ENCODE results near the gene TOE1.
"Not testable (repeated sequence)": the region's sequence is repeated elsewhere in the genome, so short reads cannot be mapped to it uniquely, and the experiment has no call there.

The TOE1 gene

GRCh38 chr1:45337630-45338325 lies 2.2 kb upstream of the TOE1 start:
- peak overlapping the region; percentile 99 for H3K4me3 Mint-ChIP-seq
- DNase-seq (ENCODE audit: low spot score in 2 of 2) (no peak), ATAC-seq (no peak)
- peaks cover 69% of the 10 kb centered on the region for H3K4me1 Mint-ChIP-seq
- H3K27ac Mint-ChIP-seq, result peak overlapping the region; percentile 99
- H3K9me3 Mint-ChIP-seq, result no peaks in the 10 kb centered on the region
- H3K36me3 Mint-ChIP-seq, result peaks cover 58% of the 10 kb centered on the region

GRCh38 chr1:45340816-45341466 lies 971 bp downstream of the TOE1 start:
- DNase-seq (ENCODE audit: low spot score in 2 of 2) (no peak), ATAC-seq (no peak)
- H3K4me3 Mint-ChIP-seq, result peak overlapping the region; percentile 99
- H3K9me3 Mint-ChIP-seq, result no peaks in the 10 kb centered on the region
- H3K27ac Mint-ChIP-seq, result peak overlapping the region; percentile 99
- peaks cover 83% of the 10 kb centered on the region for H3K36me3 Mint-ChIP-seq
- H3K4me1 Mint-ChIP-seq, result peaks cover 53% of the 10 kb centered on the region

- DNase-seq (ENCODE audit: low spot score in 2 of 2) (no peak), ATAC-seq (no peak)
- no peaks in the 10 kb centered on the region for H3K9me3 Mint-ChIP-seq
- H3K36me3 Mint-ChIP-seq, result peaks cover 68% of the 10 kb centered on the region
- no peak overlapping the region for H3K4me3 Mint-ChIP-seq
- peaks cover 21% of the 10 kb centered on the region for H3K4me1 Mint-ChIP-seq
- no peak overlapping the region for H3K27ac Mint-ChIP-seq
Observed at GRCh38 chr1:45344499-45344898, 4.5 kb downstream of the TOE1 start.

- ATAC-seq, result no peak
- DNase-seq (ENCODE audit: low spot score in 2 of 2), result no peak
- Mint-ChIP-seq H3K36me3 (peaks cover 63% of the 10 kb centered on the region), H3K4me3 (no peak overlapping the region), H3K4me1 (peaks cover 18% of the 10 kb centered on the region), H3K9me3 (no peaks in the 10 kb centered on the region), H3K27ac (peak overlapping the region; percentile 79)
Observed at GRCh38 chr1:45345014-45345413, 5.0 kb downstream of the TOE1 start.

- DNase-seq (ENCODE audit: low spot score in 2 of 2), result no peak
- no peaks in the 10 kb centered on the region for H3K9me3 Mint-ChIP-seq
- no peak overlapping the region for H3K4me3 Mint-ChIP-seq
- ATAC-seq, result no peak
- peaks cover 8% of the 10 kb centered on the region for H3K4me1 Mint-ChIP-seq
- H3K36me3 Mint-ChIP-seq, result peaks cover 49% of the 10 kb centered on the region
- H3K27ac Mint-ChIP-seq, result peak overlapping the region; percentile 79
Observed at GRCh38 chr1:45346473-45346872, 6.5 kb downstream of the TOE1 start.

GRCh38 chr1:45348020-45348419 lies 8.1 kb downstream of the TOE1 start:
- H3K36me3 Mint-ChIP-seq, result peaks cover 33% of the 10 kb centered on the region
- no peak overlapping the region for H3K4me3 Mint-ChIP-seq
- no peak for ATAC-seq
- H3K4me1 Mint-ChIP-seq, result no peaks in the 10 kb centered on the region
- no peaks in the 10 kb centered on the region for H3K9me3 Mint-ChIP-seq
- no peak for DNase-seq (ENCODE audit: low spot score in 2 of 2)
- peak overlapping the region; percentile 76 for H3K27ac Mint-ChIP-seq

GRCh38 chr1:45348609-45348965 lies 8.6 kb downstream of the TOE1 start:
- Mint-ChIP-seq H3K4me3 (no peak overlapping the region), H3K9me3 (no peaks in the 10 kb centered on the region), H3K4me1 (no peaks in the 10 kb centered on the region), H3K27ac (peak overlapping the region; percentile 76), H3K36me3 (peaks cover 27% of the 10 kb centered on the region)
- ATAC-seq (no peak), DNase-seq (ENCODE audit: low spot score in 2 of 2) (no peak)

GRCh38 chr1:45348966-45349677 lies 9.2 kb downstream of the TOE1 start:
- H3K4me3 Mint-ChIP-seq, result no peak overlapping the region

GRCh38 chr1:45351508-45351907 lies 11.5 kb downstream of the TOE1 start:
- H3K27ac Mint-ChIP-seq, result no peak overlapping the region
- ATAC-seq, result no peak
- no peaks in the 10 kb centered on the region for H3K36me3 Mint-ChIP-seq
- DNase-seq (ENCODE audit: low spot score in 2 of 2), result no peak
- no peak overlapping the region for H3K4me3 Mint-ChIP-seq
- no peaks in the 10 kb centered on the region for H3K9me3 Mint-ChIP-seq
- no peaks in the 10 kb centered on the region for H3K4me1 Mint-ChIP-seq

More at GRCh38 chr1:45348966-45349677, 9.2 kb downstream of the TOE1 start:
- H3K27ac Mint-ChIP-seq, result peak overlapping the region; percentile 76
- H3K9me3 Mint-ChIP-seq, result no peaks in the 10 kb centered on the region
- no peaks in the 10 kb centered on the region for H3K4me1 Mint-ChIP-seq
- DNase-seq (ENCODE audit: low spot score in 2 of 2) (no peak), ATAC-seq (no peak)
- peaks cover 22% of the 10 kb centered on the region for H3K36me3 Mint-ChIP-seq

- no peak overlapping the region for H3K4me3 Mint-ChIP-seq
- H3K36me3 Mint-ChIP-seq, result no peaks in the 10 kb centered on the region
Observed at GRCh38 chr1:45353685-45354084, 13.7 kb downstream of the TOE1 start.

GRCh38 chr1:45354838-45355237 lies 14.9 kb downstream of the TOE1 start:
- Mint-ChIP-seq H3K27ac (no peak overlapping the region), H3K36me3 (no peaks in the 10 kb centered on the region), H3K9me3 (no peaks in the 10 kb centered on the region), H3K4me1 (peaks cover 1% of the 10 kb centered on the region), H3K4me3 (no peak overlapping the region)
- DNase-seq (ENCODE audit: low spot score in 2 of 2), result no peak
- ATAC-seq, result no peak

More at GRCh38 chr1:45353685-45354084, 13.7 kb downstream of the TOE1 start:
- Mint-ChIP-seq H3K4me1 (no peaks in the 10 kb centered on the region), H3K9me3 (no peaks in the 10 kb centered on the region), H3K27ac (peak overlapping the region; percentile 20)
- no peak for ATAC-seq
- DNase-seq (ENCODE audit: low spot score in 2 of 2), result no peak

- H3K9me3 Mint-ChIP-seq, result no peaks in the 10 kb centered on the region
- DNase-seq (ENCODE audit: low spot score in 2 of 2), result no peak
- H3K4me3 Mint-ChIP-seq, result no peak overlapping the region
- ATAC-seq, result no peak
- H3K27ac Mint-ChIP-seq, result no peak overlapping the region
- peaks cover 5% of the 10 kb centered on the region for H3K4me1 Mint-ChIP-seq
- no peaks in the 10 kb centered on the region for H3K36me3 Mint-ChIP-seq
Observed at GRCh38 chr1:45355683-45356082, 15.7 kb downstream of the TOE1 start.

GRCh38 chr1:45356186-45356585 lies 16.2 kb downstream of the TOE1 start:
- DNase-seq (ENCODE audit: low spot score in 2 of 2) (no peak), ATAC-seq (no peak)
- Mint-ChIP-seq H3K27ac (no peak overlapping the region), H3K4me1 (peaks cover 5% of the 10 kb centered on the region), H3K9me3 (no peaks in the 10 kb centered on the region), H3K4me3 (no peak overlapping the region), H3K36me3 (no peaks in the 10 kb centered on the region)

- no peak overlapping the region for H3K4me3 Mint-ChIP-seq
- no peaks in the 10 kb centered on the region for H3K36me3 Mint-ChIP-seq
- H3K9me3 Mint-ChIP-seq, result no peaks in the 10 kb centered on the region
- DNase-seq (ENCODE audit: low spot score in 2 of 2), result no peak
- H3K4me1 Mint-ChIP-seq, result peaks cover 5% of the 10 kb centered on the region
- peak; percentile 65 for ATAC-seq
- H3K27ac Mint-ChIP-seq, result no peak overlapping the region
Observed at GRCh38 chr1:45359882-45360513, 20.0 kb downstream of the TOE1 start.

- DNase-seq (ENCODE audit: low spot score in 2 of 2); ATAC-seq; H3K27ac Mint-ChIP-seq; H3K9me3 Mint-ChIP-seq; H3K36me3 Mint-ChIP-seq; H3K4me1 Mint-ChIP-seq; H3K4me3 Mint-ChIP-seq: not testable (repeated sequence)
Observed at GRCh38 chr1:45360981-45361380, 21.0 kb downstream of the TOE1 start.

Data from stimulated activated effector memory CD8-positive, alpha-beta T cell treated with anti-CD3 and anti-CD28 coated beads, Interleukin-12 subunit alpha, Interleukin-12 subunit beta, amount 100 ng/mL, for 72 hours (primary cell).